CD4-positive, alpha-beta T cell treated with Interleukin-17A for 4 hours (primary cell): Measurements from ENCODE around the gene ARHGAP9.

Source experiments
- DNase-seq: peaks from one replicate; pipeline ENCODE4 v3.0.0-alpha.2; 2020; ENCODE audit warnings: mixed read lengths

The ARHGAP9 gene

DNA sequence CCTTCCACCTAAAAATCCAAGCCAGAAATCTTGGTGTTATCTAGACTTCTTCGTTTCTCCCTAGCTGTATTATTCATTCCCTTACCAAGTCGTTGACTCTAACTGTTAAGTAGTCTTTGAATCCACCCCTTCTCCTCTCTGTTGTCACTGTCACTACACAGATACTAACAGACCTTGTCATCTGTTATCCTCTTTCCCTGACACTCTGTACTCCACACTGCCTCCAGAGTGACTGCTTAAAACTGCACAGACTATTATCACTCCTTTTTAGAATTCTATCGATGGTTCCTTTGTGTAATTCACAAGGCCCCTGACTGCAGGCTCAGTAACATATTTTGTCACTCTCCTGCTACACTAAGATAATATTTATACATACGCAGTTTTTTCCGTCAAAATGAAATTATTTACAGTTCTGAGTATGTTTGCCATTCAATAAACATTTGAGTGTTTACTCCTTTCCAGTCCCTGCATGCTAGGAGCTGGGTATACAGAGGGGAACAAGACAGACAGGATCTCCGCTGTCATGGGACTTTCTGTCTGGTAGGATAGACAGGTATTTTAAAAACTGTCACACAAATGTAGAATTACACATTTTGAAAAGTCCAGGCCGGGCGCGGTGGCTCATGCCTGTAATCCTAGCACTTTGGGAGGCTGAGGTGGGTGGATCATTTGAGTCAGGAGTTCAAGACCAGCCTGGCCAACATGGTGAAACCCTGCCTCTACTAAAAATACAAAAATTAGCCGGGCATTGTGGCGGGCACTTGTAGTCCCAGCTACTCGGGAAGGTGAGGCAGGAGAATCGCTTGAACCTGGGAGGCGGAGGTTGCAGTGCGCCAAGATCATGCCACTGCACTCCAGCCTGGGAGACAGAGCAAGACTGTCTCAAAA lies 12.0 kb upstream of the ARHGAP9 start:
- DNase-seq: no peak

DNA sequence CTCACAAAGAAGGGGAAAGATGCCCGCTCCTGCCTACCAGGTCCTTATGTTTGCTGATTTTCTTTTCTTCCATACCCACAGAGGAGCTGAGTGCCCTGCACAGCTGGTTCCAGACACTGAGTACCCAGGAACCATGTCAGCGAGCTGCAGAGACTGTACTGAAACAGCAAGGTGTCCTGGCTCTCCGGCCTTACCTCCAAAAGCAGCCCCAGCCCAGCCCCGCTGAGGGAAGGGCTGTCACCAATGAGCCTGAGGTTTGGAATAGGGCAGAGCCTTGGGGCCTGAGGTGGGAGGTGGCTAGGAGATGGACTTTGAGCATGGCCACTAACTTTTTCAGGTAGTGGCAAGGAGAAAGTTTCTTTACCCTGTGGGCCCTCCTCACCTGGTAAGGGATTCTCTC lies 10.5 kb upstream of the ARHGAP9 start:
- no peak for DNase-seq

DNA sequence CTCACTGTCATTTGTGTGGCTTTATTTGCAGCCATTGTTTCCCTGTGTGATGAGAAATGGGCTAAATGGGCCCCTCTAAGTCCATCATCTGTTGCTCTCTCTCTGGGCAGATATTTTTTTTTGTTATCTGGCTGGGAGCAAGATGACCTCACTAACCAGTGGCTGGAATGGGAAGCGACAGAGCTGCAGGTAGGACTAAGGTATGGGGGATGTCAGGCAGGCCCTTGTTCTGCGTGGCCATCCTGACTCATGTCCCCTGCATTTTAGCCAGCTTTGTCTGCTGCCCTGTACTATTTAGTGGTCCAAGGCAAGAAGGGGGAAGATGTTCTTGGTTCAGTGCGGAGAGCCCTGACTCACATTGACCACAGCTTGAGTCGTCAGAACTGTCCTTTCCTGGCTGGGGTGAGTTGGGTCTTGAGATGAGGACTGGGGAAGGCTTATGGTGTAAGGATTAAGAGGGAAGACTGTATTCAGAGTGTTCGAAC lies 9.5 kb upstream of the ARHGAP9 start:
- DNase-seq: no peak

DNA sequence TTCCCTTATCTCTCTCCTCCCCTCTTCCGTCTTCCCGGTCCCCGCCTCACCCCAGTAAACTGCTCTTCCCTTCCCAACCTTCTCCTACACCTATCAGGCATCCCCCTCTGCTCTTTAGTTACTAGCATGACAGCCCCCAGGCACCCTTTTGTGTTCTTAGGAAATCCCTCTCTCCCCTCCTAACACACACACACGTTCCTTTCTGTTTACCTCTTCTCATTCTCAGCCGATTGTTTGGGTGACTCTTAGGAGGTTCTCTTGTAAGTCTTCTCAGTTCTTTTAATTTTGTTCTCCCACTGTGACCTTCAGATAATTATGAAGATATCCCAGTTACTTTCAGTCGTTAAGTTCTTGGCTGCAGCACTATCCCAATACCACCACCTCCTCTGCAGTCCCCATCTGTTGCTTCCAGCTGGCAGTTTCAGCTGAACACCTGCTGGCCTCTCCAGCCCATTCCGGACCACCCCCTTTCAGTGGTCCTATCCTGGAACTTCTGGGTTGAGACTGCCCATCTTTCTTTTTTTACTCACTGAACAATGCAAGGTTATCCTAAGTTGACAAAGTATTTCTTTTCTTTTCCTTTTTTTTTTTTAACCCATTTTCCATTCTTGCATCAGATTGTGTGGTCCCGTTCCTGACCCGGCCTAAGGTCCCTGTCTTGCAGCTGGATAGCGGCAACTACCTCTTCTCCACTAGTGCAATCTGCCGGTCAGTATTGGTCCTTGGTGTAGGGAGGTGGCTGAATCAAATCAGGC lies 8.9 kb upstream of the ARHGAP9 start:
- DNase-seq: no peak

DNA sequence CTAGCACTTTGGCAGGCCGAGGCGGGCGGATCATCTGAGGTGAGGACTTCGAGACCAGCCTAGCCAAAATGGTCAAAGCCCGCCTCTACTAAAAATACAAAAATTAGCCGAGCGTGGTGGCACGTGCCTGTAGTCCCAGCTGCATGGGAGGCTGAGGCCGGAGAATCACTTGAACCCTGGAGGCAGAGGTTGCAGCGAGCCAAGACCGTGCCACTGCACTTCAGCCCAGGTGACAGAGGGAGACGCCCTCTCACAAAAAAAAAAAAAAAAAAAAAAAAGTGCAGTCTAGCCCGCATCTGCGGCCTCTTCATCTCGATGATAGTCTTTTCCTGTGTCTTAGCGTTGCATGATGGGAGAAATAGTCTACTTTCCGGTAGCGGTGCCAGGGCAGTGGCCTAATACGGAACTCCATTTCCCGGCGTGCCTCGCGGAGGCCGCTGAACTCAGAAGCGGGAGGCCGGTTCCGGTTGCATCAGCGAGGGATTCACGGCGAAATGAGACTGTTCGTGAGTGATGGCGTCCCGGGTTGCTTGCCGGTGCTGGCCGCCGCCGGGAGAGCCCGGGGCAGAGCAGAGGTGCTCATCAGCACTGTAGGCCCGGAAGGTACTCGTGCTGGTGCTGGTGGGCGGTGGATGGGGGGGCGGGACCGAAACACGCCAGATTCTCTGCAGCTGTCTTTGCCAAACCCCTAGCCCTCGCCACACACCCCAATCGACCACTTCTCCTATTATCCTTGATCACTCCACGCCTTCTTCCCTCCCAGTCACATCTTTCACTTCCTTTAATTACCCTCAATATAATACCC lies 8.1 kb upstream of the ARHGAP9 start, which contains the start of gene MARS1:
TSS of gene MARS1 (plus strand) at position 472 of the 805 bp plus-strand sequence. CDS start at position 495, 23 bp downstream.
- DNase-seq: peak; percentile 91

DNA sequence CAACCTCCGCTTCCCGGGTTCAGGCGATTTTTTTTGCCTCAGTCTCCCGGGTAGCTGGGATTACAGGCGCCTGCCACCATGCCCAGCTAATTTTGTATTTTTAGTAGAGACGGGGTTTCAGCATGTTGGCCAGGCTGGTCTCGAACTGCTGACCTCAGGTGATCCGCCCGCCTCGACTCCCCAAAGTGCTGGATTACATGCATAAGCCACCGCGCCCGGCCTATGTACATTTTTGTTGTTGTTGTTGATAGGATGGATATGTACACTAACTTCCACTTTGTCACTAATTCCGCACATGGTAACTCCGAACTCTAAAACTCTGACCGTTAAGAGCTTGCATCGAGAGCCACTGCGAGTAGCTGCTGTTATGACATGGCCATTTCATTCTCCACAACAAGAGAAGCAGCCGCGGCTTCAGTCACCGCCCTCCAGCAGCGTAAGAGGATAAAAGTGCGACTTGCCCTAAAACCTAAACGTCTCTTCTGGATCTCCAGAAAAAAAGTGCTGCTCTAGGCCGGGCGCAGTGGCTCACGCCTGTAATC lies 7.5 kb upstream of the ARHGAP9 start:
- DNase-seq: no peak

DNA sequence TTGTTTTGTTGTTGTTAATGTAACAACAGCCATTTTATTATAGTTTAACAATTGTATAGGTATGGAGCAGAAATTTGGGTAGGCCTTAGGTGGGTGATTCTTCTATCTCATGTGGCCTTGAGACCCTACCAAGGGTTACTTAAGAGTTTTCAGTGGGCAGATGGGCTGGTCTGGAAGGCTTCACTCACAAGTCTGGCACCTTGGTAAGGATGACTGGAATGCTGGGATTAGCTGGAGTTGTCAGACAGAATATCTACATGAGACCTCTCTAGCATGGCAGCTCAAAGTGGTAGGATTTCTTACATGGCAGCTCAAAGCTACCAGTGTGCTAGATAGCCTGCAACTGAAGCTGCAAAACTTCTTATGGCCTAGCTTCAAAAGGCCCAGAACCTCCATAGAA lies 6.0 kb upstream of the ARHGAP9 start:
- no peak for DNase-seq

DNA sequence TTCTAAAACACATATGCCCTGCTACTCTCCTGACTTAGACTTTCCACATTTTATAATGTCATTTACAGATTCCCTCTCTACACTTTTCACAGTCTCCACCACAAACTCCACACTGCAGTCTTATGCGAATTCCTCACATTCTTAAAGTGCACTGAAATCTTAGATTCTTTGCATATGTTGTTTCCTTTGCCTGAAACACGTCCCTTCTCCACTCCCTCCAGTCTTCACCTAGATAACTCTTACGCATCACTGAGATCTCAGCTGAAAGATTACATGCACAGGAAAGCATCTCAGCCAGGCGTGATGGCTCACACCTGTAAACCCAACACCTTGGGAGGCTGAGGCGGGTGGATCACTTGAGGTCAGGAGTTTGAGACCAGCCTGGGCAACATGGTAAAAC lies 3.8 kb upstream of the ARHGAP9 start:
- DNase-seq: no peak

DNA sequence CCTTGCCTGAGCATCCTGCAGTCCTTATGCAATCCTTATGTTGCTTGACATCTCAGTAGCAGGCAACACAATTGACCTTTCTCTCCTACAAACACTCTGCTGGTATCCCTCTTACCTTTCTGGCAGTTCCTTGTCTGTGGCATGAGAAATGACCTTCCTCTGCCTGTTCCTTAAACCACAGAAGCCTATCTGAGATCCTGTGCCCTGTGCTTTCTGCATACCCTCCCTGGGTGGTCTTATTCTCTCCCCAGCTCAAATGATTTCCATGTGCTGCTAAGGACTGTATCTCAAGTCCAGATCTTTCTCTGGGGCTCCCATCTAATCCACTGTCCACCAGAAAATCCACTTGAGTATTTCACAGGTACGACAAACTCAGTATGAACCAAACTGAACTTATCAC lies 2.0 kb upstream of the ARHGAP9 start:
- DNase-seq: no peak

DNA sequence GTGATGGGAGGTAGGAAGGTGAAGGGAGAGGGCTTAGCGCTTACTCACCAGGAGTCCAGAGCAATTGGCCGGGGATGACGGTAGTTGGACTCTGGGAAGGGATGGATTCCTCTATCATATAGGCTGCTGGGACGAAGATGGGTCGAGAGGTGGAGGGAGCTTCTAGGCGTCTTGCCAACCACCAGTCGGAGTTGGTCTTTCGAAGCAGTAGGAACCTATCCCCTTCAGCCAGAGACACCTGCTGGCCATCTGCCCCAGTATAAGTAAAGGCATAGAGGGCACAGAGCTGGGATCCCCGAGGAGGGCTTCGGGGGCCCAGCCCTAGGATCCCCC lies 657 bp downstream of the ARHGAP9 start:
- no peak for DNase-seq

DNA sequence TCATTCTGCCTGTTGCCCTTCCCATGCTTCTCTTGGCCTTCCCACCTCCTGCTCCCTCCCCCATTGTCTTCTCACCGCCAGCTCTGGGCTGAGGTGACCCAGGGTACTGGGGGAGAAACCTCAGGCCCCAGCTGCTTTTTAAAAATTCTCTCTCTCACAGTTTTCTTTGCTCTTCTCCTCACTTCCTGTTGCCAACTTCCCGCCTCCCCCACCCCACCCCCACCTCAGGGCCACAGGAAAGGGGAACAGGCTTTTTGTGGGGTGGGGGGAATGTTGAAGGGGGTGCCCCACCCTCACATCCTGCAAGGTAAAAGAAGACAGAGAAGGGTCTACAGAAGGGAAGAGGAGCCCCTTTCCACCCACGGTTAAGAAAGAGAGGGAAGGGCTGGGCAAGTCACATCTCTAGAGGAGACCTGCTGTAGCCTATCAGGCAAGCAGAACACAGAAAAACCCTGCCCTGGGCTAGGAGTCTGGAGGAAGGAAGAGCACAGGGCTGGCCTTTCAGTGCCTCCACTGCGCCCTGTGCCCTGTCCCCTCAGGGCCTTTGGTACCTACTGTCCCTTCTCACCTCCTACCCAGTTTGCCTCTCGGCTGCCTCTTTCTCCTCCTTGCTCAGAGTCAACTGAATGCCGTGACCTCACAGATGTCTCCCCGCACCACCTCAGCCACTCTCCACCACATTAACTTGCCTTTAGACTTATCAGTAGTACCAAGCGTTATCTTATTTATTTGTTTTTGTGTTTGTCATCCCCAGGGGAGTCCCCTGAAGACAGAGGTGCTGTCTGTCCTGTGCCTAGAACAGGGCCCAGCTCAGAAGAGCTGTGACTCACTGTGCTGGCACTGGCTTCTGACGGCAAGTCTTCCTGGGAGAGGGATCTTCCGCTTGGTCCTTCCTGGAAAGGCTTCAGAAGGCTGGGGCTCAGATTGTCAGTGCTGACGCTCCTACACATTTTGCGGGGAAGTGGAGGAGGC lies 1.7 kb downstream of the ARHGAP9 start:
- DNase-seq: peak; percentile 70

DNA sequence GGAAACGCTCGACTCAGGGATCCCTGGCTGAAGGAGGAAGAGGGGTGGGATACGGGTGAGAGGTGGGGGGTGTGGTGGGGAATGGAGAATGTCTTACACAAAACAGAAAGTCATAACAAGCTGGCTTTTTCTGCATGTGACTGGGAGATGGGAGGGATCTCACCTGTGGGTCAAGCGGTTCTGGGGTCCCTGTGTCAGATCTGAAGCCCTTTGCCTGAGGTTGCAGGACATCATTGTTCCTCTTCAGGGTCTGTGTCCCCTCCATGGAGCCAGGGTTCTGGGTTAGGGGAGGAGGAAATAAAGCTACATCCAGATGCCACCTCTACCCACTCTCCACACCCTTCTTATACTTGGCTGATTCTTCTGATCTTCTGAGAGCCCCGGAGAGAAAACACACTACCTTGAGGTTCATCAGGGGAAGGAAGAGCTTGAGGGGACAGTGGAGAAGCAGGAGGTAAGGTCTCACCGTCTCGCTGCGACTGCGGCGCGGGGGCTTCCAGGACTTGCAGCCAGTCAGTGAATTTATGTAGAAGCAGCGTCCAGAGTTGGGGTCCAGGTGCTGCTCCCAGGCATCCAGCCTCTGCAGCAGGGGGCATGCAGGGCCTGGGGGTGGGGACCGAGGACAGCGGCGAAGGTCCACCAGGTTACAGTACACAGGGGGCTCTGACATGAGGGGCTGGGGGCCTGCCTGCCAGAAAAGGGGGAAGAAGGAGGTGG lies 2.5 kb downstream of the ARHGAP9 start:
- DNase-seq: peak; percentile 41

DNA sequence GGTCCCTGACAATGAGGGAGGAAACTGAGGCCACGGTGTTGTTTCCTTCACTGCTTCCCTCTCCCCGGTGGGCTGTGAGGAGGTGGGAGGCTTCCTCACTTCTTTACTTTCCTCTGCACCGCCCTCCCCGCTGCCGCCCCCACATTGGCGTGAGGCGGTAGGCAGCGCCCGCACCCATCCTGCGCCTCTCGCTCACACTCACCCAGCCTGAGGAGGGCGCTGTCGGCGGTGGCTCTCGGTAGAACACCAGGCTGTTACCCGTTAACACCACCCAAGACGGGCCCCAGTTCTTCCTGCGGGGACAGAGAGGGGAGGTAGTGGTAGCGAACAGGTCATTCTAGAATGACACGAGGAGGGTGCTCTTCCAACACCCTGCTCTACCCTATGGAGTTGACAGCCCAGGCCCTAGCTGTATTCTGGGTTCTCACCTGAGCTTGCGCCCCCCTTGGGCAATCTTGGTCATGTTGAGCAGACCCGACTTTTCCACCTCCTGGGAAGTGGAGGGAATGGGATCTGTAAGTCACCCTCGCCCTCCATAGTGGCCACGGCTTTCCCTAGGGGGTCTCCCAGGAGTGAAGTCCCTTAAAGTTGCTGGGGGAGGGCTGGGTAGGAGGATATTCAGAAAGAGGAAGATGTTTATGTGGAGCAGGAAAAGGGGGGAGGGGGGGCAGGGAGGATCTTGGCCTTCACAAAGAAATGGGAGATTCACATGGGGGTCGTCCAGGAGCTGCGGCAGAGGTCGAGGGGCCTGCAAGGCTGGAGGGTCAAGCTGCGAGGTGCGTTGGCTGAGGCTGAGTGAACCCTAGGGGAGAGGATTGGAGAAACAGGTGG lies 3.3 kb downstream of the ARHGAP9 start:
- DNase-seq: peak; percentile 79

DNA sequence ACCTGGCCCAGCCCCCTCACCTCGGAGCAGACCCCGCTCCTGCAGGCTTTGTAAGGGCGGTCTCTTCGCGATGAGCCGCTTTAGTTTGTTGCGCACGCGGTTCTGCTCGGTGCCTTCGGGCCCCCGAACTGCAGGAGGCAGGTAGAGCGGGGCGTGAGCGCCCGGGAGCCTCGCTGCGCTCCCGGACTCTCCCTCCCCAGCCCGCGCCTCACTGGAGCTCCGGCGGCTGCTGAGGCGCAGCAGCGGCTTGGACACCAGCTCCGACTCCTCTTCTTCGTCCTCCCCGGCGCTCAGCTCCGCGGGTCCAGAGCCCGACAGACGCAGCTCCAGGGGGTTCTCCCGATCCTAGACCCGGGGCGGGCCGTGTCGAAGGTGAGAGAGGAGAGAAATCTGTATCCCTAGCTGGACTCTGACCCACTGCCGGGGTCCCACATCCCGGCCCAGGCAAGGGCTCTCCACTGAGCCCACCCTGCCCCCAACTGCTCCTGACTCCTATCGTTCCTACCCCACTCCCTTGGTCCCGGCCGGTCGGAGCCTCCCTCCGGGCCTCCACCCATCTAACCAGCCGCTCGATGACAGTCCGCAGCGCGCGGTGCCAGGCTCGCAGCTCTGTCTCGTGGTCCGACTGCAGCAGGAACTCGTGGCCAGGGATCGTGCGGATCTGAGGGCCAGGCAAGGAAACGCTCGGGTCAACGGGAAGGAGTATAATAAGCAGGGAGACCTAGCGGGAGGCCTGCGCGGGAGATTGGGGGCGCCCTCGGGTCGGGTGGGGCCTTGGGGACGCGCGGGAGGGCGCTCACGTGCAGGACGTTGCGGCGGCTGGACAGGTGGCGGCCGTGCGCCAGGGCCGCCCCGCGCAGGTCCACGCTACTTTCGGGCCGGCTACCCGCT lies 4.2 kb downstream of the ARHGAP9 start:
- no peak for DNase-seq

DNA sequence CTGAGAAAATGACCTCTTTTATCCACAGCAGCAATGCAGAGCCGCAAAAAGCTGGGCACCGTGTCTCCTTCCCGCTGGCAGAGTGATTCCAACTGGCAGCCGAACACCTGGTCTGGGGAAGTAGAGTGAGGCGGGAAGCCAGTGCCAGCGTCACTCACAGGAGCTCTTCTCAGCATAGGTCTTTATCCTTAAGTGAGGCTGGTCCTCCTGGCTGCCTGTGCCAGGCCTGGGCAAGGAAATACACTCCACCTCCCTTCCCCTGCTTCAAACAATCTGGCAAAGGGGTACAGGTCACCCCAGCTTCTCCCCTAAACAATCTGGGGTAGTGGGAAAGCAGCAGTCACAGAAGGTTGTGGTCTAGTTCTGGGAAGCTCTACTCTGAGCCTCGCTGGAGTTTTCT lies 4.8 kb downstream of the ARHGAP9 start:
- no peak for DNase-seq

DNA sequence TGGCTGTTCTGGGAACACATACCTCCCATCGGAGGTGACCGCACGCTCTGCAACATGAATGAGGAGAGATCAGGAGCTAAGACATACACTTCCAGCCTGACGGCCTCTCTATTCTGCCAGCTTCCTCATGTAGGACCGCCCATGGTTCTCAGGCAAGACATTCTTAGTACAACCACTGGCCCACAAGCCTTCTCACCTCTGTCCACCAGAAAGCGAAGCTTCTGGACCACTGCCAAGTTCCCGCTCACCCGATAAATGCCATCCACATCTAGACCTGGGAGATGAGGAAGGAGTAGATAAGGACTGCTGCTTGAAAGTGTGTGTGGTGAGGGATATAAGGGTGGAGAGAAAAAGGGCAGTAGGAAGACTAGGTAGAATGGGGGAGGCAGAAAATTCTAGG lies 5.2 kb downstream of the ARHGAP9 start:
- DNase-seq: no peak

DNA sequence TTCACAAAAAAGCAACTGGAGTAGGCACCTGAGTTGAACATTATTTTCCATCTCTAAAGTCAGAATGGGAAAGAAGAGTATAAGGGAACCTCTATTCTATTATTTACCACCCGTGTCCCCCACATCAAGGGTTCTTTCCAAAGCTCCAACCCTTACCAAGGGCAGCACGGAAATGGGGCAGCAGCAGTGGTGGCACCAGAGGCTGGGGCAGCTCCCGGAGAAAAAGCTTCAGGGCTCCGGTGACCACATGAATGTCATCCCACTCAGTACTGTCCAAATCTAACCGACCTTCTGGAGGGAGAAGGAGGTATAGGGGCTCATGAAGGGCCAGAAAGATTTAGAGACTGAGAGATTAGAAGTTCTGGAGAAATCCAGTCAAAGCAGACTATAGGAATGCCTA lies 5.8 kb downstream of the ARHGAP9 start:
- DNase-seq: no peak

DNA sequence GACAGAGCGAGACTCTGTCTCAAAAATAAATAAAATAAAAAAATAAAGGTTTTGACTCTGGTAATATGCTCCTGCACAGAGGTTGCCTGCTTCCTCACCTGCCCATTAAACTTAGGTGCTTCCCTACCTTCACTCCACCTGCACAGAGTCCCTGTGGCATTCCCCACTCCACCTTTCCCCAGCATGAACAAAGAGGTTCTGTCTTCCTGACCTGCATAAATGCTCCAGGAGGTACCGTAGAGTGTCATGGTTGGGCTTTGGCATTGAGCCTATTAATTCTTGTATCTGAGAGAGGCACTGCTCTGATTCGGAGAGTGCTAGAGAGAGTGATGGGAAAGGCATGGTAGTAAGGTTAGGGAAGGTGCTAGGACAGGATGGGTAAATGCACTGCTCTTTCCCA lies 6.3 kb downstream of the ARHGAP9 start:
- DNase-seq: no peak

DNA sequence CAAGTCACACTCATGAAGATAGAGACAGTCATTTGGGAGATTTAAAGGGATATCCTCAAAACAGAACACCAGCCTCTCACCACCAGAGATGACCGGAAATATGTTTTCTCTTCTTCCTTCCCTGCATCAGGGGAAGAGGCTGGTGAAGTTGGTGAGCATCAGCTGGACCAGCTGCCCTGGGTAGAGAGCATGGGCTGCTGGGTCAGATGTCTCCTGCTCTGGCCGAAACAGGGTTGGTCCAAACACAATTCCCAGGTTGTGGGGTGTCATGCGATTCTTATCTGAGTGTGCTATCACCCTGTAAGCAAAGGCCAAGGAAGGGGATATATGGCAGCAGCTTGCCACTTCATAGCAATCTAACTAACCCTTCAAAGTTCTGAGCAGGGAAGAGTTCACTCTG lies 7.3 kb downstream of the ARHGAP9 start:
- DNase-seq: no peak
